AG04449 (cell line): Measurements from ENCODE around the gene SRRT.

ENCODE experiments used
- CTCF ChIA-PET: fragments of 350-600 bp; formaldehyde crosslinking; extraction: SDS; loops from one replicate; lab custom pipeline; 2021; ENCODE audit warnings: antibody characterized with exemption; lab: Yijun Ruan, JAX
- POLR2A ChIA-PET: fragments of 400-600, 350-600 bp; formaldehyde crosslinking; extraction: SDS; loops from one replicate; lab custom pipeline; 2020; ENCODE audit warnings: antibody characterized with exemption, inconsistent platforms; lab: Yijun Ruan, JAX
- DNase-seq: peaks from one replicate; pipeline ENCODE4 v3.0.0-alpha.2; 2010; ENCODE audit warnings: low read depth, low spot score
- H3K4me3 ChIP-seq: 2 replicates; pipeline ENCODE4 v1.5.1; 2011; ENCODE audit warnings: low read depth, mild to moderate bottlenecking, control low read depth, low read length
- TF ChIP-seq, protein P1 (sequence below): IDR thresholded peaks from one replicate; pipeline ENCODE4 v1.5.1; 2011; ENCODE audit warnings: mild to moderate bottlenecking, moderate library complexity, low read length, control low read depth, inconsistent platforms; ENCODE audit not compliant: insufficient read depth; ENCODE audit errors: missing control alignments

Gene SRRT

DNA sequence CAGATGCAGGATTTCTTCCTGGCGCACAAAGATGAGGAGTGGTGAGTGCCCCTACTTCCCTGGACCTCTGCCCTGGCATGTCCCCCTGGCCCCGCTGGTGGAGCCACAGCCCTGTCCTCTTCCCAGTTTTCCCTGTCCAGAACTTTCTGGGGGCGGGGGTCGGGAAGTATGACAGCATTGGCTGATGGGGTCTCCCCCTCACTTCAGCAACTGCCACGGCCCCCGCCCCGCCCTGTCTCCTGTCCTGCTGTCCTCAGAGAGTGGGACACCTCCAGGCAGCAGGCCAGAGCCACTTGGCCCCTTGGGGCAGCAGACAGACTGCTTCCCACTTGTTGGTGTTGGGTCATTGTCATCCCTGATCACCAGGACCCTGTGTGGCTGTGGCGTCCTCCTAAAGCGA, 7.3 kb downstream of the SRRT start:
- DNase-seq, result no peak
- POLR2A ChIA-PET, result no interaction called here
- TF ChIP-seq, protein P1, sequence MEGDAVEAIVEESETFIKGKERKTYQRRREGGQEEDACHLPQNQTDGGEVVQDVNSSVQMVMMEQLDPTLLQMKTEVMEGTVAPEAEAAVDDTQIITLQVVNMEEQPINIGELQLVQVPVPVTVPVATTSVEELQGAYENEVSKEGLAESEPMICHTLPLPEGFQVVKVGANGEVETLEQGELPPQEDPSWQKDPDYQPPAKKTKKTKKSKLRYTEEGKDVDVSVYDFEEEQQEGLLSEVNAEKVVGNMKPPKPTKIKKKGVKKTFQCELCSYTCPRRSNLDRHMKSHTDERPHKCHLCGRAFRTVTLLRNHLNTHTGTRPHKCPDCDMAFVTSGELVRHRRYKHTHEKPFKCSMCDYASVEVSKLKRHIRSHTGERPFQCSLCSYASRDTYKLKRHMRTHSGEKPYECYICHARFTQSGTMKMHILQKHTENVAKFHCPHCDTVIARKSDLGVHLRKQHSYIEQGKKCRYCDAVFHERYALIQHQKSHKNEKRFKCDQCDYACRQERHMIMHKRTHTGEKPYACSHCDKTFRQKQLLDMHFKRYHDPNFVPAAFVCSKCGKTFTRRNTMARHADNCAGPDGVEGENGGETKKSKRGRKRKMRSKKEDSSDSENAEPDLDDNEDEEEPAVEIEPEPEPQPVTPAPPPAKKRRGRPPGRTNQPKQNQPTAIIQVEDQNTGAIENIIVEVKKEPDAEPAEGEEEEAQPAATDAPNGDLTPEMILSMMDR, result no peak
- CTCF ChIA-PET, result interaction anchor here (1.0 kb wide), 1 partner anchor 13 kb away, joined by 3 read pairs; the partner anchor contains the start of gene ACHE
- H3K4me3 ChIP-seq, result no peak overlapping the region

- ChIA-PET CTCF (interaction anchor here (1.0 kb wide), 1 partner anchor 12 kb away, joined by 3 read pairs; the partner anchor contains the start of gene ACHE), POLR2A (no interaction called here)
- TF ChIP-seq, protein P1, result no peak
- no peak for DNase-seq
- H3K4me3 ChIP-seq, result no peak overlapping the region
Measured at GRCh38 chr7:100882785-100883526, 8.1 kb downstream of the SRRT start.

DNA sequence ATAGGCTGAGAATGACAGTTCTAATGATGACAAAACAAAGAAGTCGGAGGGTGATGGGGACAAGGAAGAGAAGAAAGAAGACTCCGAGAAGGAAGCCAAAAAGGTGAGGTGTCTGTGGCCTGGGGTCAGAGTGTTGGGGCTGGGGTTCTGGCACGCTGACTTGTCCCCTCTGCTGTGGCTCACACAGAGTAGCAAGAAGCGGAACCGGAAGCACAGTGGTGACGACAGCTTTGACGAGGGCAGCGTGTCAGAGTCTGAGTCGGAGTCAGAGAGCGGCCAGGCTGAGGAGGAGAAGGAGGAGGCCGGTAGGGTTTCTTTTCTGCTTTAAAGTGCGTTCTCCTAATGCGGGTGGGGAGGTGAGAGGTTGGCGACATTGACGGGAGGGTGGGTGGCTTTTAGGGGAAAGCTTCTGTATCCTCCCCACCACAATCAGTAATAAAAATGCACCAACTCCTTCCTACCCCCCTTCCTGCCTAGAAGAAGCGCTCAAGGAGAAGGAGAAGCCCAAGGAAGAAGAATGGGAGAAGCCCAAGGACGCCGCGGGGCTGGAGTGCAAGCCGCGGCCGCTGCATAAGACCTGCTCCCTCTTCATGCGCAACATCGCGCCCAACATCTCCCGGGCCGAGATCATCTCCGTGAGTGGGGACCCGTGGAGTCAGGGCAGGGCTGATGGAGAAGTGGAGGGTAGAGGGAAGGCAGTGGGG, 10.0 kb downstream of the SRRT start:
- TF ChIP-seq, protein P1, result no peak
- POLR2A ChIA-PET, result interaction anchor here (4.3 kb wide), 1 partner anchor 10 kb away, joined by 40 read pairs; the partner anchor contains the start of gene SRRT
- H3K4me3 ChIP-seq, result no peak overlapping the region
- CTCF ChIA-PET, result no interaction called here
- DNase-seq, result no peak

DNA sequence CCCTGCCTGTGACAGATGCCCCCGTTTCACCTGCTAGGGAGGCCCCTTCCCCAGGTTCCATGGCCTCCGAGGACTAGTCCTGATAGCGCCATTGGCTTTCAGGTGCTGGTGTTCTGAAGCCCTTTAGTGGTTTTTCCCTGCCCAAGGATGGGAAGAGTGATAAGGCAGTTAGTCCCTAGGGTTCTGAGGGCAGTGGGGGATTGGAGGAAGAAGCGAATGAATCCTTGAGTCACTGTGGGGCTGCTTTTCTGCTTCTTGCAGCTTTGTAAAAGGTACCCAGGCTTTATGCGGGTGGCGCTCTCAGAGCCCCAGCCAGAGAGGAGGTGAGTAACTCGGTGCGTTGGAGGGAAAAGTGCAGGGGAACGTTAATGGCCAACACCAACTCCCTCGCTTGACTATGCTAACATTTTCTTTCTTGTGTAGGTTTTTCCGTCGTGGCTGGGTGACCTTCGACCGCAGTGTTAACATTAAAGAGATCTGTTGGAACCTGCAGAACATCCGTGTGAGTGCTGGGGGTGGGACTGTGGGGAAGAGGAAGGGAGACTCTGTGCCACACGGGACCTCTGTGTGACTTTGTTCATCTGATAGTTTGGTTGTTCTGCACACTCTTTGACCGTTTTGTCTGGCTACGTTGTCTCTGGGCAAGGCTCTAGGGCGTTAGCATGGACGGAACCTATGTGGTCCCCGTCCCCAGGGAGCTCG, 10.7 kb downstream of the SRRT start:
- CTCF ChIA-PET, result interaction anchor here (0.8 kb wide), 1 partner anchor 192 kb away, joined by 3 read pairs; no protein-coding TSS in a partner anchor
- POLR2A ChIA-PET, result interaction anchor here (1.2 to 4.3 kb wide), 3 partner anchors 8 to 300 kb away, joined by 3 to 40 read pairs (median 5); partner anchors contain the start of genes FBXO24, LRCH4 and SRRT
- DNase-seq, result no peak
- no peak overlapping the region for H3K4me3 ChIP-seq
- TF ChIP-seq, protein P1, result no peak

GRCh38 chr7:100886142-100886935, 11.4 kb downstream of the SRRT start:
- TF ChIP-seq, protein P1, result no peak
- ChIA-PET CTCF (interaction anchor here (0.6 to 3.0 kb wide), 8 partner anchors 8 to 191 kb away, joined by 3 to 8 read pairs (median 4); partner anchors contain the start of genes EPO, POP7 and SRRT), POLR2A (interaction anchor here (1.2 to 4.3 kb wide), 3 partner anchors 9 to 300 kb away, joined by 3 to 40 read pairs (median 5); partner anchors contain the start of genes FBXO24, LRCH4 and SRRT)
- no peak for DNase-seq
- H3K4me3 ChIP-seq, result no peak overlapping the region
